IPS-11a (cell line): ENCODE measurements around the gene CDX2.

Source experiments
- H3K4me3 ChIP-seq: one replicate; pipeline ENCODE4 v1.5.1; 2013; ENCODE audit warnings: low read depth, low read length, control low read depth

Gene CDX2

DNA sequence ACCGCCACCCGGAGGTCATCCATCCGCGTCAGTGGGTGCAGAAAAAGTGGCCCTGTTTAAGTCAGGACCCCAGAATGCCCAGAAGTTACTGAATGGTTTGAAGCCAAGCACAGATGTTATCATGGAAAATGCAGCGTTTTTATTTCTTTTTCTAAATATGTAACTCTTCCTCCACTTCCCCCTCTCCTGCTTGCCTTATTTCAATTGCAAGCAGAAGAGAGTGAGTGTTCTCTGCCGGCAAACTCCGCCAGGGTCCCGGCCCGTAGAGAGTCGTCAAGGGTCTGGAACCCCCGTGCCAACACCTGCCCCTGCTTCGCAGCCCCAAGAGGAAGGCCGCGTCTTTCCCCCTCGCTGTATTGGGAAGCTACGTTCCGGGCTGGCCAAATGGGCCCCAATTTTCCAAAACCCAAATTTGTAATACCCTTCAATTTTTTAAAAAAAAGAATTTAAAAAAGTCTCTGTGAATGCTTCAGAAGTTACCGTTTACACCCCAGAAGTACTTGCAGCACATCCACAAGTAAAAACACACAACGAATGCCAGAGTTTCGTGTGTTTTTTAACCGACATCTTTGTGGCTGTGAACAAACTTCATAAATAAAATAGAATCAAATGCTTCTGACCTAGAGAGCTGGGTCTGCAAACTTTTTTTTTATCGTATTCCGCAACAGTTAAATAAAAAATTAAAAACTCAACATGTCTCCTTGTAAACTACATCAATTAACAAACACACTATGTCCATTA lies 50.0 kb downstream of the CDX2 start:
- no peak overlapping the region for H3K4me3 ChIP-seq

DNA sequence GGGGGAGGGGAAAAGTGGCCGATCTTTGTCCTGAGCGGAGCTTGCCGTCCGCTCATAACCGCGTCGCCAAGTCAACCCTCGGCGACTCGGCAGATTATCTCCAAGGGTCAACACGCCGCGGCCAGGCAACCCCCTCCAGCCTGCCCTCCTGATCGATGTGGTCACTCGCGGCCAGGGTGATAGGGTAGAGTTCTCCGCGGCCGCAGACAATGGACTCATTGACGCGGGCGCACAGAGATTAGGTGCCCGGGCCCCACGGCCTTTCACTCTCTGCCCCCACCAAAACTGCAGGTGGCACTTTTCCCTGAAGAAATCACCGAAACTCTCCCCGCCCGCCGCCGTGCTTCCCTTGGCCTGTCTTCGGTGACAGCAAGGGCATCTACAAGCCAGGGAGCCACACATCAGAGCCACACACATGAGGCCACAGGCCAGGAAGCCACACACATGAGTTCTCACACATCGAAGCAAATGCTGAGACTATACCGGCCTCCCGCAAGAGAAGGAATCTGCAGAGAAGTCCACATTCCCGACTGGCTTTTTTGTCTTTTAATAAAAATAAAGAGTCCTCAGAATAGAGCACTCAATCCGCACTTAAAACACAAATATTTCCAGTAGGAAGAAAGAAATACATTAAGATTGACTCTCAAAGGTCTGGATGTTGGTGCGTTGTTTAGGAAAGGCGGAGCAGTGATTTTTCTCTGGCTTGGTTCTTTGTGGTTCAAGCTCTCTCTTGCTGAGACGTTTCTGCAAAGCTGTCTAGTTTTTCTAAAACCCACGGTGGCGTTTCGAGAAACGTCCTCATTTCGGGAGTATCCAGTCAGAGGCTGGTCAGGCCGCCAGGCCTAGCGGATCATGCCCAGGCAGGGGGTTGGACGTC lies 50.8 kb downstream of the CDX2 start:
- no peak overlapping the region for H3K4me3 ChIP-seq

DNA sequence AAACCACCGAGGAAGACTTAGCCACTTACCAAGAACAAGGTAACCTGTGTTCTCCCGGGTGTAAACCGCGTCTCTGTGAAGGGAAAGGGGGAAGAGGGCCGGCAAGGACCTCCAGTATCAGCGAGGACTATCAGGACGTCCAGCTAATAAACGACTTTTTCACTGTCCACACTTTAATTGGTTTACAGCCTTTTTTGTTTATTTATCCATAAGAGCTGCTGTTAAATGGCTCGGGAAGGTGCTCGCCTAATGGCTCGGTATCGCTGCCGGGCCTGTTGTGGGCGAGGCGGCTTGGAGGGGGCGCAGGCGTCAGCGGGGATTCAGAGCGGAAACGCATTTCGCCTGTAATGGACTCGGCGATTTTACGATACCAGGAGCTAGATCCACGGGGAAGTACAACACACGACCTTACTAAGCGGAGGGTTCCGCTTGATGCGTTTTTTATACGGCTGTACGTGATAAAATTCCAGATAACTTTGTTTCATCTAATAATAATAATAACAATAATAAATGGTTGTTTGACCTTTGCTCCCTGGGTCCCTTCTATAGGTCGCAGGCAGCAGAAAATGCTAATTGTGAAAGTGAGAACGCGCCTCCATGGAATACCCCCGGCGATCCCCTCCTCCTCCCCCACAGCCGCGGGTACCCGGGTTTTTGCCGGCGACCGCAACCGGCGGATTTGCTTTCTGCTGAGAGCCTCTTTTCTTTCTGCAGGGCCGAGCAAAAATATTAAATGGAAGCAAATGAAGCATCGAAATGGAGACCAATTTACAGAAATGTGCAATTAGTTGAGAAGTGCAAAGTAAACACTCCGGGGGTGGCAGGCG lies 51.8 kb downstream of the CDX2 start:
- no peak overlapping the region for H3K4me3 ChIP-seq

DNA sequence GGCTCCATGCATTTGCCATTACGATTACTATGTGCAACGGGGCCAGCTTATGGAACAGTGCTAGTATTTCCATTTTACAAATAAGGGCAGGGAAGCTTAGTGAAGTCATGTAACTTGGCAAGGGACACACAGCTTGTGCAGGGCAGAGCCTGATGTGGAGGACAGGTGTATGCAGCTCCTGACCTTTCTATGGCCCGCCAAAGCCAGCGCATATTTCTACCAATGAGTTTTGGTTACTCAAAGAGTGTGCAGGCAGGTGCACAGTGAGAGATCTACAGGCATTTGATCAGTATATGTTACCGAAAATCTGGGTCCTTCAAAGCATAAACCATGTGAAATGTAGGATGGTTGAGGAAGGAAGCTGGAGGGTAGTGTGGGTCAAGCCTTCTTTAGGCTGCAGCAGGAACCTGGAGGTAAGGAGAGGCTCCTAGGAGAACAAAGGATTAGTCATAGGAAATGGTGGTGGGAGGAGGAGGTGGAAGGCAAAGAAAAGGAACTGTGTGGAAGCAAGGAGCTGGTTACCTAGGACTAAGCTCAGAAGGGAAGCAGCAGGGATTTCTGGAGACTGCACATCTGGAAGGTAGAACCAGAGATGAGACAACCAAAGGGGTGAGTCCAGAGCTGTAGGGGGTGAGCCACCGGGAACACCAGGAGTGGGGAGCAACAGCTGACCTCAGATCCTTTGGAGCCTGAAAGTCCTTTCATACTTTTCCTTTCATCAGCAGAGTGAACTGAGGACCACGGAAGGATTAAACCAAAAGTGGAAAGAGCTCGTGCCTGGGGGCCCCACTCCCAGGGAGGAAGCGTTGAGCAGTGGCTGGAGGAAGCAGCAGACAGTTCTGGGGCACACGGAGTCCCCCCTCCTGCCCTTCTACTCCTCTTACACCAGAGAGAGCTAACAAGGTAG lies 53.6 kb downstream of the CDX2 start:
- no peak overlapping the region for H3K4me3 ChIP-seq

DNA sequence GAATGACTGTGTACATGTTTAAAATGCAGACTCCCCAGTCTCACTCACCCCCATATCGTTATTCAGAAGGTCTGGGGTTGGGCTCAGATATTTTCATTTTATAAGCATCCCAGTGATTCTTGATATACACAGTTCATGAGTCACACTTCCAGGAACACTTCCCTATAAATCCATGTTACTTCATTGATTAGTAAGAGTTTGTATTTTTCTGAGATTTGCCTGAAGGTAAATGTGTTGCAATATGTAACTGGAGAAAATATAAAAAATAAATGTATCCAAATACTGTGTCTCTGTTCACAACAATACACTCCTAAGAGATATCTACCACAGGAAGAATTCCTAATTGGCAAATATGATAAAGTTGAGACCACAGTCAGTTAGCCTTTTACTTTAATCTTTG lies 56.0 kb downstream of the CDX2 start:
- no peak overlapping the region for H3K4me3 ChIP-seq

DNA sequence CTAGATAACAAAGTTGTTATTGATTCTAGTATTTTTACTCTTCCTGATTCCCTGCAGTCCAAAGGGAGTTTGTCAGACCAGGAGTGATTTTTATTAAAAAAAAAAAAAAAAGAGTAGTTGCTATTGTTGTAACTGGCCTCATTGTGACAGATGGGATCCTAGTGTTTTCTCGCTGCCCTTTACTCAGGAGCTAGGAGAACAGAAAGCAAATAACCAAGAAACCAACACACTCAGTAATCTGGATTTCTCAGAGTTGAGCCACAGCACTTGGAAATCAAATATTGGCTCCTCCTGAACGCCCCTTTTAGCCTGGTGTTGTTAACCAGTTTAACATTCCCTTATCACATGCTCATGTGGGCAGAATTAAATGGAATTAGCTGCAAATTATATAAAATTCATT lies 57.6 kb downstream of the CDX2 start:
- no peak overlapping the region for H3K4me3 ChIP-seq
